K562 (cell line): ENCODE data around the gene PLA2G3. TPM values are rescaled to one million over a fixed set of nuclear protein-coding genes. Genes with fewer than 3 reads are reported as not detected.

ENCODE experiments used
- ATAC-seq: fragments of 200-7000 bp; cut with Tn5 transposase; 3 replicates; pipeline ENCODE4 v1.9.1; 2020; ENCODE audit warnings: moderate library complexity
- BruUV-seq: library from RNA; stranded (reverse); fragments of 400-500 nt; replicated peaks from 2 replicates; lab custom pipeline; 2021; lab: Mats Ljungman, UMichigan
- CTCF ChIA-PET: fragments of 300-600 bp; formaldehyde crosslinking; extraction: SDS; loops from one replicate; lab custom pipeline; 2021; ENCODE audit warnings: low intra/inter-chr PET ratio; lab: Yijun Ruan, JAX
- POLR2A ChIA-PET: fragments of 300-600, 350-650 bp; sonication (Branson Sonifier 250); formaldehyde crosslinking; extraction: SDS; loops from one replicate; lab custom pipeline; 2021; ENCODE audit warnings: antibody characterized with exemption, inconsistent platforms; lab: Yijun Ruan, JAX
- DNase-seq, 4 experiments: peaks; one replicate each; pipeline versions ENCODE4 v3.0.0 to v3.0.0-alpha.2; 2011 to 2018; ENCODE audit warnings: low spot score in 3 of 4, mixed read lengths in 3 of 4; ENCODE audit errors: extremely low read depth in 1 of 4
- FAIRE-seq: peaks from 2 replicates; lab custom pipeline; 2011; peaks lifted over from hg19 to GRCh38; lab: Jason Lieb, UNC
- H2AFZ ChIP-seq: 2 replicates; pipeline ENCODE4 v1.6.0; 2011; ENCODE audit warnings: low read depth, low read length, control low read depth, inconsistent platforms
- H3K27ac ChIP-seq: fragments of 200-600 bp; 3 replicates; pipeline ENCODE4 v1.8.0; 2011; ENCODE audit warnings: low read depth, mild to moderate bottlenecking, control low read depth, inconsistent platforms, low read length, moderate library complexity, mixed read lengths; ENCODE audit errors: extremely low read depth
- H3K27me3 ChIP-seq, 2 experiments: fragments of 300-600 bp in 1 of 2; 2 replicates in 1 of 2; 3 replicates in 1 of 2; pipeline versions ENCODE4 v1.6.0 to v1.8.0; 2011; ENCODE audit warnings: inconsistent platforms in 2 of 2, low read length in 2 of 2, mild to moderate bottlenecking in 1 of 2, mixed read lengths in 1 of 2, moderate library complexity in 1 of 2; ENCODE audit not compliant: control insufficient read depth in 2 of 2, insufficient read depth in 2 of 2
- H3K36me3 ChIP-seq: fragments of 300-600 bp; 3 replicates; pipeline ENCODE4 v1.8.0; 2011; ENCODE audit warnings: mild to moderate bottlenecking, low read length, inconsistent platforms; ENCODE audit not compliant: control insufficient read depth, insufficient read depth
- H3K4me1 ChIP-seq, 2 experiments: fragments of 200-600 bp in 1 of 2; replicated peaks in 1 of 2; 2 replicates in 1 of 2; 3 replicates in 1 of 2; pipeline versions ENCODE4 v1.5.1 to v1.8.0; 2011; ENCODE audit warnings: inconsistent platforms in 2 of 2, low read length in 2 of 2, mild to moderate bottlenecking in 1 of 2, mixed read lengths in 1 of 2, moderate library complexity in 1 of 2; ENCODE audit not compliant: control insufficient read depth in 2 of 2, insufficient read depth in 2 of 2
- H3K4me2 ChIP-seq: 2 replicates; pipeline ENCODE4 v1.6.1; 2011; ENCODE audit warnings: low read length, control low read depth, inconsistent platforms, mixed read lengths; ENCODE audit not compliant: insufficient read depth
- H3K4me3 ChIP-seq: fragments of 200-600 bp; sonication (generic), shearing (Covaris generic); 2 replicates; pipeline ENCODE4 v1.5.1; 2016; ENCODE audit warnings: control low read depth, inconsistent platforms
- H3K79me2 ChIP-seq: fragments of 200-600 bp; 3 replicates; pipeline ENCODE4 v1.8.0; 2011; ENCODE audit warnings: low read length, inconsistent platforms; ENCODE audit not compliant: control insufficient read depth, insufficient read depth
- H3K9ac ChIP-seq, 2 experiments: 2 replicates each; pipeline versions ENCODE4 v1.6.0 to v1.6.1; 2011; ENCODE audit warnings: low read depth in 2 of 2, low read length in 2 of 2, control low read depth in 1 of 2, inconsistent platforms in 1 of 2, mild to moderate bottlenecking in 1 of 2, mixed read lengths in 1 of 2; ENCODE audit not compliant: insufficient read depth in 1 of 2
- H3K9me1 ChIP-seq: one replicate; pipeline ENCODE4 v1.6.0; 2011; ENCODE audit warnings: inconsistent platforms, mild to moderate bottlenecking, low read length, moderate library complexity; ENCODE audit not compliant: control insufficient read depth, insufficient read depth
- H3K9me3 ChIP-seq: replicated peaks from 2 replicates; pipeline ENCODE4 v1.5.1; 2011; ENCODE audit warnings: low read depth, low read length, inconsistent platforms; ENCODE audit not compliant: control insufficient read depth, insufficient read depth
- H4K20me1 ChIP-seq: replicated peaks from 2 replicates; pipeline ENCODE4 v1.6.1; 2011; ENCODE audit warnings: low read length, inconsistent platforms, mixed read lengths; ENCODE audit not compliant: control insufficient read depth, insufficient read depth
- HLTF ChIP-seq: fragments of 450-650 bp; IDR thresholded peaks from 2 replicates; pipeline ENCODE4 v1.6.1; 2016
- ZNF277 ChIP-seq: fragments of 250-450 bp; sonication (Bioruptor Pico); IDR thresholded peaks from 2 replicates; pipeline ENCODE4 v1.8.0; 2022; ENCODE audit warnings: inconsistent platforms, mild to moderate bottlenecking, moderate library complexity, borderline replicate concordance
- WGBS: fragments of 100-300 bp; shearing (Covaris generic); methylation state at CpG from one replicate; pipeline ENCODE4 v1.1.6; 2016; ENCODE audit warnings: low coverage, mixed read lengths; ENCODE audit not compliant: insufficient coverage; ENCODE audit errors: missing lambda C conversion rate; 5-methylcytosine and 5-hydroxymethylcytosine counted together
- in situ Hi-C: fragments of 300-500 bp; cut with MboI; formaldehyde crosslinking; loops from 4 replicates; pipeline ENCODE4 v1.15.0; 2018; ENCODE audit warnings: inconsistent platforms, mixed read lengths
- intact Hi-C: fragments of 100-400 bp; cut with micrococcal nuclease; formaldehyde crosslinking; loops from 2 replicates; pipeline ENCODE4 v1.14.2; 2022
- polyA plus RNA-seq, 8 experiments: library from polyadenylated mRNA; depleted of rRNA in 4 of 8; stranded (reverse) in 5 of 8; unstranded in 3 of 8; fragments of >200 nt; fragmentation: Nextera tagmentation in 2 of 8; fragmentation: Illumina TruSeq in 1 of 8; extraction: Ambion mirVana in 2 of 8; extraction: Trizol in 1 of 8; gene quantifications; 2 replicates each; pipeline versions ENCODE4 v1.2.1 to v1.2.3, GENCODE V29; 2011 to 2014; ENCODE audit warnings: inconsistent platforms in 1 of 8, missing spikeins in 1 of 8
- total RNA-seq, 7 experiments: library from RNA; depleted of rRNA in 6 of 7; stranded (reverse); fragments of >200 nt in 6 of 7; fragmentation: Illumina TruSeq in 2 of 7; extraction: Trizol in 2 of 7; gene quantifications; 2 replicates each; pipeline versions ENCODE4 v1.2.1 to v1.2.3, GENCODE V29; 2011 to 2021; ENCODE audit warnings: low replicate concordance in 1 of 7

Gene PLA2G3
- total and polyA plus RNA-seq, 9 of the 15 experiments (the other 6 are each of a cell fraction or from before 2014, with no cell fraction given), result 0.18 to 1.4 (median 0.64) TPM

GRCh38 chr22:31100762-31101525 lies 39.4 kb downstream of the PLA2G3 start (continued):
- no peak for TF ChIP-seq ZNF277 (CRISPR knock-in tag)

GRCh38 chr22:31099841-31100761 lies 40.2 kb downstream of the PLA2G3 start:
- H3K4me2 ChIP-seq, result no peak overlapping the region
- FAIRE-seq (no peak), ATAC-seq (no peak), DNase-seq (no peak)
- WGBS, result 97% methylated on average over 6 of the region's 34 CpGs
- no peaks in the 10 kb centered on the region for H3K79me2 ChIP-seq
- no peaks in the 10 kb centered on the region for H3K9me3 ChIP-seq
- H3K36me3 ChIP-seq, result peaks cover 27% of the 10 kb centered on the region; the same call in 2 of the 3 replicates
- H2AFZ ChIP-seq, result no peak overlapping the region
- CTCF ChIA-PET, result no interaction called here
- H3K4me1 ChIP-seq, result peaks cover 13 to 15% of the 10 kb centered on the region in 2 experiments; a peak in 4 of 5 replicates
- intact Hi-C loops, result no loop called here
- BruUV-seq, result no TSS peak
- H3K27me3 ChIP-seq, result no peaks in the 10 kb centered on the region
- in situ Hi-C loops, result loop anchor here (5.0 kb wide), 2 partner anchors 42 to 127 kb away; partner anchors contain the start of gene PLA2G3
- H3K27ac ChIP-seq, result no peak overlapping the region
- no peak overlapping the region for H3K4me3 ChIP-seq
- peak overlapping the region in 1 of 2 experiments; percentile 19; a peak in 2 of 4 replicates for H3K9ac ChIP-seq
- POLR2A ChIA-PET, result no interaction called here
- no peaks in the 10 kb centered on the region for H4K20me1 ChIP-seq
- peaks cover 5% of the 10 kb centered on the region for H3K9me1 ChIP-seq
- no peak for TF ChIP-seq HLTF
- TF ChIP-seq, all 486 proteins: peak for 0
